T-helper 2 cell (primary cell): ENCODE data around the gene CDH20.

Source experiments
- DNase-seq, 5 experiments: peaks; one replicate each; pipeline versions ENCODE4 v3.0.0 to v3.0.0-alpha.2; 2012 to 2022

CDH20 gene

GRCh38 chr18:61541673-61542072, 208.4 kb downstream of the CDH20 start:
- DNase-seq, result no peak

- no peak for DNase-seq
Measured at GRCh38 chr18:61542596-61542995, 209.4 kb downstream of the CDH20 start.

GRCh38 chr18:61543518-61543917, 210.3 kb downstream of the CDH20 start:
- no peak for DNase-seq

GRCh38 chr18:61544178-61544577, 210.9 kb downstream of the CDH20 start:
- DNase-seq, result no peak

- DNase-seq, result no peak
Measured at GRCh38 chr18:61545281-61546245, 212.3 kb downstream of the CDH20 start.

- DNase-seq, result no peak
Measured at GRCh38 chr18:61546590-61546989, 213.4 kb downstream of the CDH20 start.

- DNase-seq, result no peak
Measured at GRCh38 chr18:61549416-61549815, 216.2 kb downstream of the CDH20 start.

- no peak for DNase-seq
Measured at GRCh38 chr18:61549889-61550288, 216.7 kb downstream of the CDH20 start.

GRCh38 chr18:61551586-61551985, 218.4 kb downstream of the CDH20 start:
- DNase-seq, result peak in 1 of 5 experiments; percentile 27

- no peak for DNase-seq
Measured at GRCh38 chr18:61553045-61553659, 219.9 kb downstream of the CDH20 start.

- DNase-seq, result peak in 2 of 5 experiments; percentile 2 to 66
Measured at GRCh38 chr18:61554117-61554776, 221.0 kb downstream of the CDH20 start.

GRCh38 chr18:61554946-61555361, 221.7 kb downstream of the CDH20 start:
- DNase-seq, result peak in 1 of 5 experiments; percentile 17

GRCh38 chr18:61556316-61556715, 223.1 kb downstream of the CDH20 start:
- no peak for DNase-seq

- DNase-seq, result no peak
Measured at GRCh38 chr18:61556862-61557261, 223.6 kb downstream of the CDH20 start.

- DNase-seq, result no peak
Measured at GRCh38 chr18:61569176-61569892, 236.1 kb downstream of the CDH20 start.

- DNase-seq, result no peak
Measured at GRCh38 chr18:61570070-61570469, 236.8 kb downstream of the CDH20 start.

GRCh38 chr18:61572084-61572655, 238.9 kb downstream of the CDH20 start:
- no peak for DNase-seq

GRCh38 chr18:61572871-61573270, 239.6 kb downstream of the CDH20 start:
- no peak for DNase-seq

GRCh38 chr18:61574665-61575064, 241.4 kb downstream of the CDH20 start:
- DNase-seq, result no peak

- no peak for DNase-seq
Measured at GRCh38 chr18:61575419-61575818, 242.2 kb downstream of the CDH20 start.

- no peak for DNase-seq
Measured at GRCh38 chr18:61578846-61579245, 245.6 kb downstream of the CDH20 start.

- DNase-seq, result no peak
Measured at GRCh38 chr18:61579581-61579980, 246.4 kb downstream of the CDH20 start.
